Psoas muscle (tissue), 8 donors: ENCODE data around the gene CENPP. TPM values are rescaled to one million over a fixed set of nuclear protein-coding genes. Genes with fewer than 3 reads are reported as not detected.

ENCODE experiments used
- ATAC-seq, 4 donors: fragments of 200-7000 bp; cut with Tn5 transposase; one replicate each; pipeline ENCODE4 v1.9.1; 2020; ENCODE audit warnings: moderate library complexity in 3 of 4, mild to moderate bottlenecking in 2 of 4
- DNase-seq, 2 donors: peaks; one replicate each; pipeline ENCODE4 v3.0.0-alpha.2; 2020
- H3K27ac ChIP-seq: fragments of 200-600 bp; one replicate; pipeline ENCODE4 v1.8.0; 2022
- H3K27me3 ChIP-seq, 3 donors: fragments of 200-600 bp in 1 of 3; one replicate each; pipeline versions ENCODE4 v1.6.1 to v1.8.0; 2013 to 2022; ENCODE audit warnings: low read length in 2 of 3, mild to moderate bottlenecking in 2 of 3, moderate library complexity in 1 of 3; ENCODE audit not compliant: insufficient read depth in 3 of 3
- H3K36me3 ChIP-seq, 2 donors: fragments of 200-600 bp in 1 of 2; one replicate each; pipeline versions ENCODE4 v1.6.1 to v1.8.0; 2013 to 2022; ENCODE audit warnings: low read depth in 1 of 2, mild to moderate bottlenecking in 1 of 2, moderate library complexity in 1 of 2; ENCODE audit not compliant: insufficient read depth in 1 of 2
- H3K4me1 ChIP-seq: fragments of 200-600 bp; one replicate; pipeline ENCODE4 v1.8.0; 2022
- H3K4me3 ChIP-seq: fragments of 200-600 bp; one replicate; pipeline ENCODE4 v1.8.0; 2022; ENCODE audit warnings: mild to moderate bottlenecking
- H3K9me3 ChIP-seq: fragments of 200-600 bp; one replicate; pipeline ENCODE4 v1.8.0; 2022
- WGBS, 3 donors: extraction: QIAGEN DNeasy Blood & Tissue Kit; methylation state at CpG; one replicate each; pipeline versions ENCODE4 v1.1.6 to v1.1.7; 2013; 5-methylcytosine and 5-hydroxymethylcytosine counted together
- intact Hi-C, 2 donors: fragments of 100-400 bp; cut with DNase I; formaldehyde crosslinking; loops; one replicate each; pipeline versions ENCODE4 v1.11.0 to v1.14.2; 2022
- polyA plus RNA-seq, 3 donors: library from polyadenylated mRNA; stranded (reverse); fragments of 200-250 nt; gene quantifications; one replicate each; pipeline ENCODE4 v1.2.3, GENCODE V29; 2013
- total RNA-seq, 4 donors: library from RNA; stranded (reverse); fragmentation: NEBNext Ultra II Directional in 2 of 4; extraction: Animal tissue kit (Norgen Biotek cat#: 25700) in 2 of 4; gene quantifications; one replicate each; pipeline versions ENCODE4 v1.2.1 to v1.2.4, GENCODE V29; 2021 to 2023
- TF ChIP-seq, protein P1 (sequence below): fragments of 200-600 bp; IDR thresholded peaks from one replicate; pipeline ENCODE4 v1.8.0; 2022; ENCODE audit warnings: antibody characterized with exemption
- donor health status: healthy with polysubstance abuse.
- donor health status: DM: no; HTN: no; CAD: no; lungs with moderate emphysema.
- donor health status: Bipolar disorder and iron deficiency.
- donor health status: healthy.
- donor health status: DM: yes; HTN: yes; CAD: no.
- donor health status: DM: no; HTN: no; CAD: no.
- donor health status: DM: no; HTN: no; CAD: no.
- donor health status: DM: yes; HTN: yes; CAD: no.

Gene CENPP
- total and polyA plus RNA-seq, 7 donors: 1.8 to 15.7 (median 6.4) TPM

DNA sequence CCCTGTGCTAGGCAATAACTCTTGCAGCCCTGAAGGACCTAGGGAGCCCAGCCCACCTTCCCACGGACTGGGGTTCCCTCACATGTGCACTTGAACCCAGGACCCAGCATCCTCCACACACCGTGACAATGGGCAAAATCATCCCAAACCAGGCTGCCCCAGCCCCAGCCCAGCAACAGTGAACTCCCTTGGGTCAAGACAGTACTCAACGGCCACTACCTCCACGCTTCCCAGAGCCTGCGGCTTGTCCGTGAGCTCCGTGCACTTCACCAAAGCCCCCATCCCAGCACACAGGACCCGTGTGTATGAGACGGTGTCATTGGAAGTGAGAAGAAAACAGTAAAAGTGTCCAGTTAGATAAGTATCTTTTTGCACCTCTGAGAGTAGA, 288.4 kb downstream of the CENPP start:
- DNase-seq (no peak), ATAC-seq (no peak)
- intact Hi-C loops: no loop called here
- TF ChIP-seq, protein P1, sequence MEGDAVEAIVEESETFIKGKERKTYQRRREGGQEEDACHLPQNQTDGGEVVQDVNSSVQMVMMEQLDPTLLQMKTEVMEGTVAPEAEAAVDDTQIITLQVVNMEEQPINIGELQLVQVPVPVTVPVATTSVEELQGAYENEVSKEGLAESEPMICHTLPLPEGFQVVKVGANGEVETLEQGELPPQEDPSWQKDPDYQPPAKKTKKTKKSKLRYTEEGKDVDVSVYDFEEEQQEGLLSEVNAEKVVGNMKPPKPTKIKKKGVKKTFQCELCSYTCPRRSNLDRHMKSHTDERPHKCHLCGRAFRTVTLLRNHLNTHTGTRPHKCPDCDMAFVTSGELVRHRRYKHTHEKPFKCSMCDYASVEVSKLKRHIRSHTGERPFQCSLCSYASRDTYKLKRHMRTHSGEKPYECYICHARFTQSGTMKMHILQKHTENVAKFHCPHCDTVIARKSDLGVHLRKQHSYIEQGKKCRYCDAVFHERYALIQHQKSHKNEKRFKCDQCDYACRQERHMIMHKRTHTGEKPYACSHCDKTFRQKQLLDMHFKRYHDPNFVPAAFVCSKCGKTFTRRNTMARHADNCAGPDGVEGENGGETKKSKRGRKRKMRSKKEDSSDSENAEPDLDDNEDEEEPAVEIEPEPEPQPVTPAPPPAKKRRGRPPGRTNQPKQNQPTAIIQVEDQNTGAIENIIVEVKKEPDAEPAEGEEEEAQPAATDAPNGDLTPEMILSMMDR: no peak
- Histone ChIP-seq H3K27me3 (no peaks in the 10 kb centered on the region), H3K9me3 (no peaks in the 10 kb centered on the region), H3K4me3 (no peak overlapping the region), H3K27ac (no peak overlapping the region), H3K36me3 (peaks cover 3 to 73% of the 10 kb centered on the region in 2 donors), H3K4me1 (no peaks in the 10 kb centered on the region)
- WGBS, 3 donors: 87 to 93% (median 88%) methylated on average over 9 of the region's 9 CpGs

DNA sequence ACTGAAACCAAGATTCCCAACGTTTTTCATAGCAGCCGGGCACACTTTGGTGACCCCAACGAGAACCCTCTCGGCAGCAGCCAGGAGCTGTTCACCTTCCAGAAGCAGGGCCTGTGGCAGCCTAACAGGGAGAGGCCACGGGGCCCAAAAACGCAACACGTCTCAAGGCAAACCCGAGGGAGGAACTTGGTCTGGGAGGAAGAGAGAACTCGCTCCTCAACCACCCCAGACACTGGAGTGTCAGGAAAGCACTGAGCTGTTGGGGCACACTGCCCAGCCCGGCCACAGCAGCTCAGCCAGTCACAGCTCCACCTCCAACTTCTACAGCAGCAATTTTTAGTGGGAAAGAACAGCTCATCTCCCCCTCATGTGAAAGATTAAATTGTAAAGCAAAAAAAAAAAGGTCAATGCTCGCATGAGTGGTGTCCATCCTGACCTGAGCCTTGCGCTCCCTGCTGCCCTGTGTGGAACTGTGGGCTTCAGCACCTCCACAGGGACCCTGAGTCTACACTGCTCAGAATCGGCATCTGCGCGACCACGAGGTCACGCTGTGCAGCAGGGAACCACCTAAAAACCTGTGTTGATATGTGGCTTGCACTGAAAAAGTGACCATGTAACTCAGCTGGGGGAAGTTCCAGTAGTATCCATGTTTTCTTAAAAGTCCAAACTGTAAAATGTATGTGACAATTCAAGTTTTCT, 289.2 kb downstream of the CENPP start:
- intact Hi-C loops: no loop called here
- no peaks in the 10 kb centered on the region for H3K27me3 ChIP-seq
- no peaks in the 10 kb centered on the region for H3K4me1 ChIP-seq
- no peak overlapping the region for H3K4me3 ChIP-seq
- WGBS, 3 donors: 61 to 67% (median 63%) methylated on average over 17 of the region's 17 CpGs
- ATAC-seq (no peak), DNase-seq (no peak)
- H3K9me3 ChIP-seq: no peaks in the 10 kb centered on the region
- TF ChIP-seq, protein P1: no peak
- peaks cover 3 to 81% of the 10 kb centered on the region in 2 donors for H3K36me3 ChIP-seq
- peak overlapping the region; percentile 63 for H3K27ac ChIP-seq

DNA sequence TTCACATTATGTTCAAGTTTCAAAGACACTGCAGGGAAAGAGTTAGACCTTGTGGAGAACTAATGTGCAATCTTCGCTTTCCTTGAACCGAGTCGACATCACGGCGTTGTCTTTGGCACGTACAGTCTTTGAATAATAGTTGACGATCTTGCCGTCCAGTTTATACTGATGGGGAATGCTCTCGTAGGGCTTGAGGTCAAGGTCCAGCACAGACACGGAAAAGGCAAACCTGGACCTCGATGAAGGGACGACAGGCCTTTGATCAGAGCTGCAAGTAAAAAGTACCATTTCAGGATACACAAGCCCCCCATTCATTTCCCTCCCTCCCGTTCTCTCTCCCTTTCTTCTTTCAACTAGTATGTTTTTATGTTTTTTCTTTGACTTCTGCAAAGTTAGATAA, 290.0 kb downstream of the CENPP start:
- intact Hi-C loops: no loop called here
- Histone ChIP-seq H3K4me3 (no peak overlapping the region), H3K27ac (peak overlapping the region; percentile 63), H3K36me3 (peaks cover 3 to 85% of the 10 kb centered on the region in 2 donors), H3K27me3 (no peaks in the 10 kb centered on the region), H3K9me3 (no peaks in the 10 kb centered on the region), H3K4me1 (no peaks in the 10 kb centered on the region)
- TF ChIP-seq, protein P1: no peak
- DNase-seq: no peak
- ATAC-seq: no peak
- 55 to 65% (median 63%) methylated on average over 13 of the region's 13 CpGs for WGBS, 3 donors

DNA sequence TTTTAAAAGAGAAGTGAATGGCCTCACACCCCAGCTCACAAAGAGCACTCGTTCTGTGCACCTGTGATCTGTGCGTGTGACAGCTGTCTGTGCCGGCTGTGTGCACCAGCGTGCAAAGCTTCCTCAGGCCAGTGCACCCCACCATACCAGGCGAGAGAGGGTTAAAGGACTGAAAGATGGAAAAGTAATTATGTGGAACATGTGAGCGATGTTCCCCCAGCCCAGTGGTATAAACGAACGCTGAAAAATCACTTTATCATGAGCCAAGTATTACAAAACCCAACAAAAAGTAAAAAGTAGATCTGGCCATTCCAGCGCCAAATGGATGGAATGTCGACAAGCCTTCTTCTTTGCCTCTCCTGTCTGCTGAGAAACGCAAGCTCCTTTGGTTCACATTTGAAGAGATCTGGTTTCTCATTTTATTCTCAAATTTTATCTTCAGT, 290.5 kb downstream of the CENPP start:
- Histone ChIP-seq H3K9me3 (no peaks in the 10 kb centered on the region), H3K36me3 (peaks cover 3 to 83% of the 10 kb centered on the region in 2 donors), H3K4me1 (no peaks in the 10 kb centered on the region), H3K4me3 (peak overlapping the region; percentile 15), H3K27ac (peak overlapping the region; percentile 63), H3K27me3 (no peaks in the 10 kb centered on the region)
- peak in 1 of 4 donors; percentile 35 for ATAC-seq
- intact Hi-C loops: no loop called here
- WGBS, 3 donors: 47 to 52% (median 50%) methylated on average over 11 of the region's 11 CpGs
- TF ChIP-seq, protein P1: no peak
- DNase-seq: no peak

DNA sequence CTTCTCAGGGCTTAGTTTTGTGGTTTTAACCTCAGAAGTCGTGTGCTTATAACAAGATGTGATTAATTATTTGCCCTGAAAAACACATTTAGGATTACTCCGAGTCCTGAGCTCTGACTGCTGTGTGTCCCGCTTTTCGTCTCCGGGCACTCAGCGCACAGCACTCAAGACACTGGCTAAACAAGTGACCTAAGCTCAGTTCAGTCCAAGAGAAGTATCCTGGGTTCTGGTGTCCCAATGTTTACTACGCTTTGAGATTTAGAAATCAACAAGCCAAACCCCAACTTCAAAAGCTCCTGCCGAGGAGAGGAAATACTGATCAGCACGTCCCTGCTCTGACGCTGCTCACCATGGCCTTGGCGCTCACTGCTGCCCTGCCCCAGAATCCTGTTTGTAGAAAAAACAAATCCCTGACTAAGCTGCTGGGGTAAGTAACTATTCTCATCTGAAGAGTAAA, 290.9 kb downstream of the CENPP start:
- Histone ChIP-seq H3K27me3 (no peaks in the 10 kb centered on the region), H3K4me3 (peak overlapping the region; percentile 15), H3K4me1 (no peaks in the 10 kb centered on the region), H3K27ac (peak overlapping the region; percentile 63), H3K36me3 (peaks cover 3 to 79% of the 10 kb centered on the region in 2 donors), H3K9me3 (no peaks in the 10 kb centered on the region)
- TF ChIP-seq, protein P1: no peak
- DNase-seq (peak; percentile 59 to 74), ATAC-seq (peak in 2 of 4 donors; percentile 27 to 67)
- intact Hi-C loops: no loop called here
- WGBS, 3 donors: 63 to 70% (median 66%) methylated on average over 11 of the region's 11 CpGs
